GM21526 (cell line): ENCODE results near the gene HIPK2.

ENCODE experiments used
- ATAC-seq: cut with Tn5 transposase; IDR thresholded peaks from one replicate; pipeline ENCODE4 v1.9.1; 2021; ENCODE audit warnings: moderate library complexity; ENCODE audit not compliant: unreplicated experiment, low FRiP score

The HIPK2 gene

GRCh38 chr7:139658296-139658695 is 119.5 kb downstream of the HIPK2 start:
- ATAC-seq = no peak

GRCh38 chr7:139657725-139658124 is 120.1 kb downstream of the HIPK2 start:
- no peak for ATAC-seq

DNA sequence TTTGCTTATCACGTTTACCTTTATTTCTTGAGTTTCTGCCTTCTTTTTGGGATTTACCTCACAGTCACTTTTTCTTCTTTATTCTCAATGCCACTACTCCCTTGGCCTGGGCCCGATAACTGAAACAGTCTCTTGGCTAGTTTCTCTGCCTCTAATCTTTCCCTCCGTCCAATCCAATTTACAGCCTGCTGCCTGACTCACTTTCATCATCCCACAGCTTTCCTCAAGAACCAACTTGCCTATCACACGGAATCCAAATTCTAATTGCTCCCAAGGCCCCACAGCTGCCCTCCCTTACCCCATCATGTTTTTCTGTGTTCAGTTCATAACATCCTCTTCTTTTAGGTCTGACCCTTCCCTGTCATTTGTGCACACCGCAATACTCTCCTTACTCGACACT is 121.4 kb downstream of the HIPK2 start:
- ATAC-seq = no peak

GRCh38 chr7:139655305-139655704 is 122.5 kb downstream of the HIPK2 start:
- no peak for ATAC-seq

DNA sequence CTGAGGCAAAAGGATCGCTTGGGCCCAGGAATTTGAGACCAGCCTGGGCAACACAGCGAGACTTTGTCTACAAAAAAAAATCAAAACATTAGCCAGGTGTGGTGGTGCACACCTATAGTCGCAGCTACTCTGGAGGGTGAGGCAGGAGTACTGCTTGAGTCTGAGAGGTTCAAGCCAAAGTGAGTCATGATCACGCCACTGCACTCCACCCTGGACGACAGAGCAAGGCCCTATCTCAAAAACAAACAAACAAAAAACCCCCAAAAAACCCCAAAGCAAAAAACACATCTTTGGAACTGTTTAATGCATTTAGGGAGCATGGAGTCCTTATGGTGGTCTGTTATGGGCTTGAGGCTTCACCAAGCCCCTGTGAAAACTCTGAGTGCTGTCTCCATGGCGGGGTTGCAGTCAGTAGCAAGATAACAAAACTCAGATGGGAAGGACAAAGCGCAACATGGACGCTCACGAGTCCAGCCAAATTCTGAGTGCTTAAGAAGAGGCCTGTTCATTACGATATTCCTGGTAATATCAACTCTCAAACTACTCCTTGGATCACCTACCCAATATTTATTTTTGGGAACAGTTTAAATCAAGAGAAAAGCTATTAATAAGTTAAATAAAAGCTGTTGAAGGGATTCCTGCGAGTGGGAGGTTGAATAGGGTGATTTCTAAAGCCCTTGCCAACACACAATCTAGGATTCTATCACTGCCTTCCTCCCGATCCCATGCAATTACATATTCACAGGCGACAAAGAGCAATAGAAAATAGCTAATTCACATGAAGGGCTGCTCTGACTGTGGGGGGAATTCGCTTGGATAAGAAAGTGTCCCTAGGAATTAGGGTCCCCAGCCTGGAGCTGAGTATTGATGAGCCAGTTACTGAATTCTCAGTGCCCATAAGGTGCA is 123.3 kb downstream of the HIPK2 start:
- ATAC-seq = no peak

GRCh38 chr7:139651914-139652313 is 125.9 kb downstream of the HIPK2 start:
- ATAC-seq = no peak

- ATAC-seq = no peak
Observed at GRCh38 chr7:139651308-139651707, 126.5 kb downstream of the HIPK2 start.

DNA sequence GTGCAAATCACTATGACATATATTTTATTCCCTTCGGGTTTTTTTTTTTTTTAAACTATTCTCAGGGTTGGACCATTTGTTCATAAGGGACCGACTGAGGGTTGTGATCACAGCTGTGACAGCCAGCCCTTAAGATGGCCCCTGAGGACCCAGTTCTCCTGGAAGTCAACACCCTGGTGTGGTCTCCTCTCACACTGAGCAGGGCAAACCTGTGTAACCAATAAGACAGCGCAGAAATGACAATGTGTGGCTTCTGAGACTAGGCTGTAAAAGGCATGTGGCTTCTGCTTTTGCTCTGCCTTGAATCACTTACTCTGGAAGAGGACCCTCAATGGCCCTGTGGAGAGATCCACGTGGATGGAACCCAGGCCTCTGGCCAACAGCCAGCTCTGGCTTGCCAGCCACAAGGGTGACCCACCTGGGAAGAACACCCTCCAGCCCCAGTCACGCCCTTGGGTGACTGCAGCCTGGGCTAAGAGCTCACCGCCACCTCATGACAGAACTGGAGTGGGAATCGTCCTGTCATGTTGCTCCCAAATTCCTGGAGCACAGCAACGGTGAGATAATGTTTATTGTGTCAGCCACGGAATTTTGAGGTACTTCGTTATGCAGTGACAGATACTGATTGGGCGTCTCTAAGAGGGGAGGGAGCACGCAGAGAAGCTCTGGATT is 127.2 kb downstream of the HIPK2 start:
- ATAC-seq = no peak

- ATAC-seq = peak; percentile 73
Observed at GRCh38 chr7:139648941-139649425, 128.8 kb downstream of the HIPK2 start.

DNA sequence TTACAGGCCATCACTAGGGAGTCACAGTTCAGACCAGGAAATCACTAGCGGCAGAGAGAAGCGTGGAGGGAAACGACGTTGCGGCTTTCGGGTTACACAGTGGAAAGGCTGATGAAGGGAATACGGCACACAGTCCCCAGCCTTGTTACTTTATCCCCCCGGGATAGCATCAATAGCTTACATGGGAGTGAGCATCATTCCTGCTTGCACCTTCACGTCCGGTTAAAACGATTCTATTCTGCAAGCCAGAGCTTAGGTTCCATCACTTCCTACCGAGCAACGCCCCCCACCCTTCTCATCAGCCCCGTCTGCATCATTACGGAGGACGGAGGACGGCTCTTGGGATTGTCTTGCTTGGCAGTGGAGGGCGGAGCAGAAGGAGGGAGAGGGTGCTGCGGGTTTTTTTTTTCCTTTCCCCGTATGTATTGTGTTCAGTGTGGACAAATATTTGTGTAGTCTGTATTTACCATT is 129.4 kb downstream of the HIPK2 start:
- ATAC-seq = no peak

DNA sequence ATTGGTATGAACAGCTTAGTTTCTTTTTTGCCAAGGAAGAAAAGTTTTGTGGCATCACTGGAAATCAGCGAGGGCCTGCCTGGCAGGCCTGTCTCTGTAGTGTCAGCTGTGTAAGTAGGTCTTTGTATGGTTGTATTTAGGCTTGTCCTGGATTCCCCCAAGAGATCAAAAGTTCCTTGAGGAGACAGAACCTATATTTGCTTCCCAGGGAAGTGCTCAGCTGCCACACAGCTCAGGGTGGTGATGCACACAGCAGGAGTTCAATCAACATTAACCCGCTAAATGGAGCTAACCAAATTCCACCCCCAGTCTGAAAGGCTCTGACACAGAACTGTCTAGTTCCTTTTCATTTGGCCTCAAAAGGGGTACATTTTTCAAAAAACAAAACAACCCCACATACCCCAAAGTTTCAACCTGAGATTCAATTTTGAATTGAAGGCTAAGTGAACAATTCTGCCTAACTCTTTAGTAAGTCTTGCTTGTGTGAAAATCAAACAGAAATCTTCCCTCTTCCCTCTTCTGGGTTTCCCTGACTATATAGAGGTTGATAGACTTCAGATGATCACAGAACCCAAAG is 129.9 kb downstream of the HIPK2 start:
- no peak for ATAC-seq

- ATAC-seq = no peak
Observed at GRCh38 chr7:139647085-139647484, 130.7 kb downstream of the HIPK2 start.

DNA sequence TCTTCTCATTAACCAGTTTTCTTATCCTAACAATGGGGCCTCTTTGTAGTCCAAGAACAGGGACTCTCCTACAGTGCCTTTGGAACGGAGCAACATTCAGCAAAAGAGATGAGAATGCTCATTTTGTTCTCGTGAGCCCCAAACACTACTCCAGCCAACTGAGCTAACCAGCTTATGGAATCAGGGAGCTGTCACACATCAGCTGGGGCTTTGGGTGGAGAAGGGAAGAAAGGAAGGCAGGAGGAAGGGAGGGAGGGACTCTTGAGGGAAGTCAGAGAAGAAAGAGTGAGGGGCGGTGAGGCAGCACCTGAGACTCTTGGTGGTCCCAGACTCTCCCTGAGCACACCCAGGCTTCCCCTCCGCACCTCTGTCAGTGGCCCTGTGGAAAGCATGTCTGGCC is 131.2 kb downstream of the HIPK2 start:
- no peak for ATAC-seq

DNA sequence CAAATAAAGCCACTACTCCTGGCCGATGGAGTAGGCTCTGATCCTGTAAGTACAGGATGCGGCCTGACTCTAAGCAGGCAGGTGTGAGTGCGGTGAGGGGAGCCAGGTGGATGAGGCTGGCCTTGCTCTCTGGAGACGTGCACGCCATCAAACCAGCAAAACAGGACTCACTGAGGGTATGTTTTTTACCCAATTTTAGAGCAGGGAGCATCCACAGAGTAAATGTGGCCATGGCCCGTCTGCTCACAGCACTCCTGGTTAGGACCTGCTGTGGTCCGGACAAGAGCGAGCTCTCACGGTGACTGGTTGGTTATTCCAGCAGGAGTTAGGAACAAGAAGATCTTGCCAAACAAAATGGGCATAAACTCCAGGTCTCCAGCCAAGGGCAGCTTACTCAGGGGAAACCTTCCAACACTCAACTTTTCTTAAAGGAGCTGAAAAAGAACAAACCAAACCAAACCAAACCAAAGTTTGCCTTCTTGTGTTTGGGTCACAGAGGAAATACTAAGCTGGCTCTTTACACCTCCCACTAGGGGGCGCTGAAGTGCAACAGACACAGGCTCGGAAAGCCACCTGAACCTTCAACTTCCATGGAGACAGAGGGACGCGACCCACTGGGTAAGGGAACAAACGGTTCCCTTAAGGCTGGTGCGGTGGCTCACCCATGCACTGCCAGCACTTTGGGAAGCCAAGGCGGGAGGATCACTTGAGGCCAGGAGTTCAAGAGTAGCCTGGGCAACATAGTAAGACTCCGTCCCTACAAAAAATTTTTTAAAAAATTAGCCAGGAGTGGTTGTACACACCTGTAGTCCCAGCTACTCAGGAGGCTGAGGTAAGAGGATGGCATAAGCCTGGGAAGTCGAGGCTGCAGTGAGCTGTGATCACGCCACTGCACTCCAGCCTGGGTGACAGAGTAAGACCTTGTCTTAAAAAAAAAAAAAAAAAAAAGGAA is 131.9 kb downstream of the HIPK2 start:
- no peak for ATAC-seq

DNA sequence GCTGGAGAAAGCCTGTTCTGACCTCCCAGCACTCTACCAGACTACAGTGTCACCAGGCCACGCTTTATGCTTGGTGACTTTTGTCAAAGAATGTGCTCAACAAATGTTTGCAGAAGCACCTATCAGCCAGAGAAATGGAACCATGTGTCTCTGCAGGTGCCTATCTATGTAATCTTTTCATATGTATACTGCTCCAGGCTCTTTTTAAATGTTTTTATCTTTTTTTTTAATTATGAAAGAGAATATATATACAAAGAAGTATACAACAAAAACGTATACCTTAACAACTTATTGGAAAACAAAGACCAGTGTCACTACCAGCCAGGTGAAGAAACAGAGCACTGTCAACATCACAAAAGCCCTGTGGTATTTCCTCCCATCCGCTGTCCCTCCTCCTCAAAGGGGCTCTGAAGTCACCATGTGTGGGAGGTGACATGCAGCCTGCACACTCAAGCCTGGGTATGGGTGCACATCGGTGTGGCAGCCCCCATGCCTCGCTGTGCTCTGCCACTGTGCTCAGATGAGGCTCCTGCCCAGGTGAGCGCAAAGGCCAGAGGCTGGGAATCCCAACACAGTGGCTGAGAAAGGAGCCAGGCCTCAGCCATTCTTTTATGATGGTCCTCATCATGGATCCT is 133.7 kb downstream of the HIPK2 start:
- no peak for ATAC-seq

DNA sequence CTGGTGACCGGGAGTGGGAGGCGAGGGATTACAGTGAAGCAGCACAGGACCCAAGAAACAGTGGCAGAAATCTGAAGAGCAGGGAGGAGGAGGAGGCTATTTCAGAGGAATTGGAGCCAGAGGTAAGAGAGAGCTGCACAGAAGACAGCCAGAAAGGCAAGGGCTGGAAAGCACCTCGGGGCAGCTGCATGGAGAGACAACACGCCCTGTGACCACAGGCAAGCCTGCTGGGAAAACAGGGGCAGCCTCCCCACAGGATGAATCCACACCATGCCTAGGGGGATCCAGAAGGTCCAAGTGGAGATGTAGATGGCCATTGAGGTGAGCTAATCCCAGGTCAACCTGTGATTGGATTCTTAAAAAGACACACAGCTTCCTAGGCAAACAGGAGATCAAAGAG is 135.5 kb downstream of the HIPK2 start:
- no peak for ATAC-seq

GRCh38 chr7:139641337-139641992 is 136.3 kb downstream of the HIPK2 start:
- no peak for ATAC-seq

DNA sequence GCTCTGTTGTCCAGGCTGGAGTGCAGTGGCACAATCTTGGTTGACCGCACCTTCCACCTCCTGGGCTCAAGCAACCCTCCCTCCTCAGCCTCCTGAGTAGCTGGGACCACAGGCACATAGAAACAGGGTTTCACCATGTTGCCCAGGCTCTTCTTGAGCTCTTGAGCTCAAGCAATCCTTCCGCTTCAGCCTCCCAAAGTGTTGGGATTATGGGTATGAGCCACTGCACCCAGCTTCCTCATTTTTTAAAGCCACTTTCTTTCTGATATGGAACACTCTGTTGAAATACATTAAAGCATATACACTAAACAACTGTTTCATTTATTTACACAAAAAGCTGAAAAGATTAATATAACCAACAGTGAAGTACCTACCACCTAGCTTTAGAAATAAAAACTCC is 137.1 kb downstream of the HIPK2 start:
- ATAC-seq = no peak

DNA sequence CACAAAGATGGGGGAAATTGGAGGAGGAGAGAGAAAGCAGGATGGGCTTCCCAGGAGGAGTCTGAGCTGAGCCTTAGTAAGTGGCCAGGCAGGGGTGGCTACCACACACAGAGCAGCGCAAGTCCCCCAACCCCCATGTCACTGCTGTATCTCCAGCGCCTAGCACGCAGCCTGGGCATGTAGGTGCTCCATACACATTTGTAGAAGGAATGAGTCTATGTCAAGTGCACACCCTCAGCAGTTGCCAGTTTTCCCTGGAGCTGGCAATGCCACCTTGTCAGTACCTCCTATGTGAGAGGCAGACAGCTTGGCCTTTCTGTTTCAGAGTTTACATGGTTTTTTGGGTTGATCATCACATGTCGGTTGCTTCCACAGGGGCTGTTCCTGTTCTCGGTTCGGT is 138.2 kb downstream of the HIPK2 start:
- ATAC-seq = no peak
